Transverse colon (tissue), 4 donors: ENCODE measurements around the gene ARF6.

ENCODE experiments used
- EP300 ChIP-seq: sonication (generic); formaldehyde crosslinking; IDR thresholded peaks from one replicate; pipeline ENCODE4 v1.6.1; 2017; ENCODE audit warnings: antibody characterized with exemption, low read depth
- POLR2A ChIP-seq: fragments of 450-650 bp; IDR thresholded peaks from one replicate; pipeline ENCODE4 v1.6.1; 2016; ENCODE audit warnings: antibody characterized with exemption, mild to moderate bottlenecking, moderate library complexity
- POLR2AphosphoS5 ChIP-seq, 3 donors: sonication (generic); formaldehyde crosslinking; IDR thresholded peaks; one replicate each; pipeline ENCODE4 v1.6.1; 2016; ENCODE audit warnings: antibody characterized with exemption in 3 of 3
- TF ChIP-seq, protein P1 (sequence below), 5 experiments: fragments of 200-600 bp in 3 of 5; fragments of 450-650 bp in 2 of 5; sonication (generic) in 3 of 5; IDR thresholded peaks; 1 replicate in 2 of 5; 2 replicates in 3 of 5; pipeline ENCODE4 v1.5.1; 2016 to 2017; ENCODE audit warnings: antibody characterized with exemption in 5 of 5, inconsistent platforms in 3 of 5, mild to moderate bottlenecking in 2 of 5, moderate library complexity in 1 of 5

DNA sequence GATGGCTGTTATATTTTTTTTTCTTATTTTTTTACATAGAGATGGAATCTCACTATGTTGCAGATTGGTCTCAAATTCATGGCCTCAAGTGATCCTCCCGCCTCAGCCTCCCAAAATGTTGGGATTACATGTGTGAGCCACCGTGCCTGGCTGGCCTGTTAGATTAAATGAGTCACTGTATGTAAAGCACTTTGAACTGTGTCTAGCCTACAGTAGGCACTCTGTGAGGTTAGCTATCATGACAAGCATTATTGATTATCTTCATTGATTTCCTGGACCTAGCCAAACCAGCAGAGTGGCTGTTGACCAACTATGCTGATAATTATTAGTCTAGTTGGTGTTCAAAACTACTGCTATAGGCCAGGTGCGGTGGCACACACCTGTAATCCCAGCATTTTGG lies 42.6 kb downstream of the ARF6 start:
- TF ChIP-seq, protein P1, sequence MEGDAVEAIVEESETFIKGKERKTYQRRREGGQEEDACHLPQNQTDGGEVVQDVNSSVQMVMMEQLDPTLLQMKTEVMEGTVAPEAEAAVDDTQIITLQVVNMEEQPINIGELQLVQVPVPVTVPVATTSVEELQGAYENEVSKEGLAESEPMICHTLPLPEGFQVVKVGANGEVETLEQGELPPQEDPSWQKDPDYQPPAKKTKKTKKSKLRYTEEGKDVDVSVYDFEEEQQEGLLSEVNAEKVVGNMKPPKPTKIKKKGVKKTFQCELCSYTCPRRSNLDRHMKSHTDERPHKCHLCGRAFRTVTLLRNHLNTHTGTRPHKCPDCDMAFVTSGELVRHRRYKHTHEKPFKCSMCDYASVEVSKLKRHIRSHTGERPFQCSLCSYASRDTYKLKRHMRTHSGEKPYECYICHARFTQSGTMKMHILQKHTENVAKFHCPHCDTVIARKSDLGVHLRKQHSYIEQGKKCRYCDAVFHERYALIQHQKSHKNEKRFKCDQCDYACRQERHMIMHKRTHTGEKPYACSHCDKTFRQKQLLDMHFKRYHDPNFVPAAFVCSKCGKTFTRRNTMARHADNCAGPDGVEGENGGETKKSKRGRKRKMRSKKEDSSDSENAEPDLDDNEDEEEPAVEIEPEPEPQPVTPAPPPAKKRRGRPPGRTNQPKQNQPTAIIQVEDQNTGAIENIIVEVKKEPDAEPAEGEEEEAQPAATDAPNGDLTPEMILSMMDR (IDR thresholded peaks at IDR 0.05): no peak
- TF ChIP-seq EP300: no peak
- no peak for TF ChIP-seq POLR2A
- TF ChIP-seq POLR2AphosphoS5 (IDR thresholded peaks at IDR 0.05): no peak
